ENCODE results near the gene CXCL3. TPM values are rescaled to one million over a fixed set of nuclear protein-coding genes. Genes with fewer than 3 reads are reported as not detected.
A peak's percentile ranks its signal among the peaks of the same experiment; 100 is the strongest.
"Not testable (repeated sequence)": the region's sequence is repeated elsewhere in the genome, so short reads cannot be mapped to it uniquely, and the experiment has no call there.

The CXCL3 gene
- total RNA-seq (2014; rRNA removed; shearing (Covaris generic)): 3.8 and 5.5 TPM in 2 replicates
- 5.9 and 6.7 TPM in 2 replicates for polyA plus RNA-seq (2015; cell fraction: cytosol; rRNA removed)
- polyA plus RNA-seq (2015; cell fraction: nucleus; rRNA removed): 8.1 and 13.5 TPM in 2 replicates

DNA sequence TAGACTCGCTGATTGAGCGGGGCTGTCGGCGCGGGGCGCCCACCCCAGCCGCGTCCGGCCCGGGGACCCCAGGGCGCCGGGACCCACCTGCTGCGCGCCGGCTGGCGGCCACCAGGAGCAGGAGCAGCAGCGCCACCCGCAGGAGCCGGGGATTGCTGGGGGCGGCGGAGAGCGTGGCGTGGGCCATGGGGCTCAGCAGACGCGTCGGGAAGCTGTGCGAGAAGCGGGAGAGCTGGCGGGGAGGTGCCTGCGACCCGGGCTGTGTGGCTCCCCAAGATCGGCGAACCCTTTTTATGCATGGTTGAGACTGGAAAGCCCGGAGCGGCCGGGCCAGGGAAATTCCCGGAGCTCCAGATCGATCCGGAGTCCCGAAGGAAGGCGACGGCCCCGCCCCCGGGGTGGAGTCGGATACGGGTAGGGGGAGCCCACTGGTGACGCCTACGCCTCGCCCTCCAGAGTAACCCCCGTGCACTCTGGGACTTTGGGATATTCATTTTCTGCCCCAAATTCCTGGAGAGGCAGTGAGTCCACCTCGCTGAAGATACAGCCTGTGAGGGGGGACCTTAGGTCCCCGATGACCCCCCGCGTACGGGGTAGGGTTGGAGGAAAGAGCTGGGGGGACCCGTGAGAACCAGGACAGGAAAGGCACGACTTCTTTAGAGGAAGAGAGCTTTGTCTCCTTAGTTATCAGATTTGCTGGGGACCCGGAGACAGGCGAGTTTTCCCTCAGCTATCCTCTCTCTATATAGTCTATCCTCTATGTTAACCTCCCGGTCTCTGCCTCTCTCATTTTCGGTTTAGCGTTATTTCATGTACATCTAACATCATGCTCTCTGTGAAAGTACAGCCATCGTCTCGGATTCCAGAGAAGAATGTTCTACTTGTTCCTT lies at the start of gene CXCL3:
Gene CXCL3, minus strand, starts transcription at position 265 of the 890 bp plus-strand sequence. Its CDS starts 78 bp downstream, at position 187.
- peak; percentile 84 for DNase-seq (ENCODE audit: low read depth)

DNA sequence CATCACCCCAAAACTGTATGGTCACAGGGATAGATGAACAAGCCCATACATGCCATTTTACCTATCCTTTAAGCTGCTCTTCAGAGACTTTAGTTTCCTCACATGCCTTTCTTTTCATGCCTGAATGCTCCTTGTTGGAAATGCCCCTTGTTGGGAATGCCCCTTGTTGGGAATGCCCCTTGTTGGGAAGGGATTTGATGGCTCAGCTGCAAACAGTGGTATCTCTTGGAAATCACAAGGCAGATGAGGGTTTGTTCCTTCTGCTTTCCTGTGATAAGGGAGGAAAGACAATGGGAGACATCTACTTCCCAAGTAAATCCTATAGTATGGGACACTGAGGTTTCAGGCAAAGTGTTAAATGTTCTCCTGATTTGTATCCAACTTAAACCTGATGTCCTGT lies 49.0 kb upstream of the CXCL3 start:
- no peak for DNase-seq (ENCODE audit: low read depth)

DNA sequence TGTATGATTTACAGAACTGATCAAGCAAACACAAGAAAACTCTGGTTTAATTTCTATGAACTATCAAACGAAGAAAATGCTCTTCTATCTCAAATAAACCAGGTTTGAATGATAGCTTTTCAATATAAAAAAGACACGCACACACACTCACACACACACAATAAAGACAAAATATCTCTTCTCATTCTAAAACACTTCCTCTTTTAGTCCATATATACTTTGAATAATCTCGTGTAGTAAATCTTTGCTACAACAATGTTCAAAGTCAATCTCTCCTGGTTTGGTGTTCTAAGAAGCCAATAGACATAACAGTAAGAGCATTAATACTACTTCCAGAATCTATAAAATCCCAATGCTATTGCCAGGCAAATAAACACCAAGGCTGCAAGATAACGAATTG lies 47.2 kb upstream of the CXCL3 start:
- DNase-seq (ENCODE audit: low read depth): no peak

DNA sequence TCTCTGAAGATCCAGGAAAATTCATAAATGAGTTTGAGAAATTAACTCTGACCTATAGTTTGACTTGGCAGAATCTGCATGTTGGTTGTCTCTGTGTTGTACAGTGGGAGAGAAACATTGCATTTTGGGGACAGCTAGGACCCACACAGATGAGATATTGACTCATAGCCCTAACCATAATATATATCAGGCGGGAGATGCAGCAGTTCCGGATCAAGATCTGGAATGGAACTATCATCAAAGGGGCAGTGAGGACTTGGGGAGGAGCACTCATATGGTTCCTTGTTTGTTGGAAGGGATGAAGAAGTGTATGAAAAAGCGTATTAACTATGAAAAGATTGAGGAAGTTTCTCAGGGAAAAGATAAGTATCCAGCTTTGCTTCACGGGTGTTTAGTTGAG lies 46.5 kb upstream of the CXCL3 start:
- DNase-seq (ENCODE audit: low read depth): no peak

DNA sequence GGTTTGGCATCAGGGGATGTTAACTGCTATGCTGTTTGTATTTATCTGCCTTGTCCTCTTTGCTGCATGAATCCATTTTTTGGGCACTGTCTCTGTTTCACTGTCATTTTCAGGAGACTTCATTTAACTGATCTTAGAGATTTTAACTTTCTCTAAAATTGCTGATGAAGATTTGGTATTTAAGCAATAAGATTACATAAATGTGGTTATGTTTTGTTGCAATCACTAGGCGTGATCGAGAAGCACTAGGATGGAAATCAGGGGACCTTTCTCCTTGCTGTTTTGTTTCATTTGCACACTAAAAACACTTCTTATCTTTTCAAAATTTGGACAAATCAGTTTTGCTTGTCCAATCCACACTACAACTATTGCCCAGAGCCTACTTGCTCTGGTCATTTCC lies 45.1 kb upstream of the CXCL3 start:
- no peak for DNase-seq (ENCODE audit: low read depth)

DNA sequence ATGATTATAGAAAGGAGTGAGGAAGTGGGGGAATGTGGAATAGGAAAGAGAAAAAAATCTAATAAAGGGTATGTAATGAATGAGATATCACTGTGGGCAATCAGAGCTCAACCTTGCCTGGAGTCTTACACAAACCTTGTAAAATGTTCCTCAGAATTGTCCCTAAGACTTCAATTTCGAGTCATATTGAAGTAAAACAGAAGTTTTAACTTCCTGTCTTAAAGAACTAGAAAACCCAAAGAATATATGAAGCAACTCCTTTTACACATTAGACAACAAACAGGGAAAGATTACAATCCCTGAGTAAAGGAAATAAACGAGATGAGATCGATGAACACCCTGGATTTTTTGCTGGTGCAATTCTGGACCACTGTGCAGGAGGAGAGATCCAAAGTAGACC lies 42.5 kb upstream of the CXCL3 start:
- DNase-seq (ENCODE audit: low read depth): no peak

DNA sequence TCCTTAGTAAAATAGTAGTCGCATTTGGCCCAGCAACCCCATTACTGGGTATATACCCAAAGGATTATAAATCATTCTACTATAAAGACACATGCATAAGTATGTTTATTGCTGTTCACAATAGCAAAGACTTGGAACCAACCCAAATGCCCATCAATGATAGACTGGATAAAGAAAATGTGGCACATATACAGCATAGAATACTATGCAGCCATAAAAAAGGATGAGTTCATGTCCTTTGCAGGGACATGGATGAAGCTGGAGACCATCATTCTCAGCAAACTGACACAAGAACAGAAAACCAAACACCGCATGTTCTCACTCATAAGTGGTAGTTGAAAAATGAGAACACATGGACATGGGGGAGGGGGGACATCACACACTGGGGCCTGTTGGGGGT lies 41.9 kb upstream of the CXCL3 start:
- not testable (repeated sequence) for DNase-seq (ENCODE audit: low read depth)

DNA sequence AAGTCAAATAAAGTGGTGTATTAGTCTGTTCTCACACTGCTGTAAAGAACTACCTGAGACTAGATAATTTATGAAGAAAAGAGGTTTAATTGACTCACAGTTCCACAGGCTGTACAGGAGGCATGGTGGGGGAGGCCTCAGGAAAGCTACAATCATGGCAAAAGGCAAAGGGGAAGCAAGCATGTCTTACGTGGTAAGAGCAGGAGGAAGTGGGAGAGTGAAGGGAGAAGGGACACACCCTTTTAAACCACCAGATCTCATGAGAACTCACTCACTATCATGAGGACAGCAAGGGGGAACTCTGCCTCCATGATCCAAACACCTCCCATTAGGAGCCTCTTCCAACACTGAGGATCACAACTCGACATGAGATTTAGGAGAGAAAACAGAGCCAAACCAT lies 40.5 kb upstream of the CXCL3 start:
- peak; percentile 23 for DNase-seq (ENCODE audit: low read depth)

DNA sequence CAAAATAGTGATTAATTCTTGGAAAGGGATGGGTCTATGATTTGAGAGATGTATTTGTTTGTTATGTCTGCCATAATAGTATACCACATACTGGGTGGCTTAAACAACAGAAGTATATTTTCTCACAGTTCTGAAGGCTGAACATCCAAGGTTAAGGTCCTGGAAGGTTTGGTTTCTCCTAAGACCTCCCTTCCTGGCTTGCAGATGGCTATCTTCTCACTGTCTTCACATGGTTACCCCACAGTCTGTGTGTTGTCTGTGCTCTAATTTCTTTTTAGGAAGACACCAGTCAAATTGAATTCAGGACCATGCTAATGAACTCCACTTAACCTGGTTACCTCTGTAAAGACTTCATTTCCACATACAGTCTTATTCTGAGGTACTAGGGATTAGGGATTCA lies 34.9 kb upstream of the CXCL3 start:
- DNase-seq (ENCODE audit: low read depth): no peak

DNA sequence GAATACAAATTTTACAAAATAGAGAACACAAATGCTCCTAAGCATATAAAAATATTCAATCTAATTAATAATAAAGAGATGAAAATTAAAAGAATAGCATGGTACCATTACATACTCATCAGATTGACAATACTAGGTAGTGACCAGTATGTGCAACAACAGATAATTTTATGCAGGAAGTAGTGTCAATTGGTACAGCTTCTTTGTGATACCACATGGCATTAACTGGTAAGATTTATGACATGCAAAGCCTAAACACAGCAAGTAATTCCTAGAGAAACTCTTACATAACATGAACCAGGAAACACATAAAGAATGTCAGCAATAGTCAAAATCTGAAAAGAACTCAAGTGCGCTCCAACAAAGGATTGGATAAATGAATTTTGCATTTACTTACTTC lies 34.2 kb upstream of the CXCL3 start:
- DNase-seq (ENCODE audit: low read depth): no peak

DNA sequence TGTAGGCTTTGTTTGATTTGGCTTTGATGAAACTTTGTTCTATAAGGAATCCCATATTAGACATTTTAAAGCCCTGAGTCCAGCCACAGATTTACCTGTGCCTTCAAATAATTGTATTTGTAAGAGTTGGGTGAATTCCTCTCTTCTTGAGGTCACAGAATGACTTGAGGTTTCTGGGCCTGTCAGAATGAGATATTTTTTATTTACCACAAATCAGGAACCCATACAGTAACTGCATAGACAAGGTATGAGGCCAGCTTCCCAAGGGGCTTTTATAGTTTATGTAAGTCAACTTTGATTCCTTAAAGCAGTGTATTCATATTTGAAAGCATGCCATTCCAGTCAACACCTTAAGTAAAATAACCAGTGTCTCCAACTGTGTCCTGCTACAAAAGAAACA lies 29.1 kb upstream of the CXCL3 start:
- no peak for DNase-seq (ENCODE audit: low read depth)

DNA sequence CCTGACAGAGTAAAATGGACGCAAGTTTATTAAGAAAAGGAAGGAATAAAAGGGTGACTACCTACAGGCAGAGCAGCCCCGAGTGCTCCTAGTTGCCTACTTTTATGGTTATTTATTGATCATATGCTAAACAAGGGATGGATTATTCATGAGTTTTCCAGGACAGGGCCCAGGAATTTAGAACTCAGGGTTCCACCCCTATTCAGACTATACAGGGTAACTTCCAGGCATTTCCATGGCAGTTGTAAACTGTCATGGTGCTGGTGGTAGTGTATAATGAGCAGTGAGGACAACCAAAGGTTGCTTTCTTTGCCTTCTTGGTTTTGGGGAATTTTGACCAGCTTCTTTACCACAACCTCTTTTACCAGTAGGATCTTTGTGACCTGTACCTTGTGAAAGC lies 27.7 kb upstream of the CXCL3 start:
- no peak for DNase-seq (ENCODE audit: low read depth)

DNA sequence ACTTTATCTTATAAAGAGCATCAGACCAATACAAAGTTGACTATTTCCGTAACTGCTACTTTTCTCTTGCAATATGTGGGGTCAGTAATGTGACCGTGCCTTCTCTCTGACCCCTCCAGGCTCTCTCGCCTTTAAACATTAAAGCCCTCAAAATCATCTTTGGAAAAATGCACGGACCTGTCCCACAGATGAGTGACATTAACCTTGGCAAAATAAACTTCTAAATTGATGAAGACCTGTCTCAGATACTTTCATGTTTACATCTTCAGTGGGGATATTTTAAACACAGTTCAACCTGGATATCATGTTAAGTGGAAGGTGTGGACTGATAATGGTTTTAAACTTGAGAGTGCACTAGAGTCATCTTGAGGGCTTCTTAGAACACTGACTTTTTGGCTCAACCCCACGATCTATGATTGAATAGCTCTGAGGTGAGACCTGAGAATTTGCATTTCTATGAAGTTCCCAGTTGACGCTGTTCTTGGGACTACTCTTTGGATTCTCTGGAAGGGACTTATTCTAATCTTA lies 26.7 kb upstream of the CXCL3 start:
- DNase-seq (ENCODE audit: low read depth): no peak

DNA sequence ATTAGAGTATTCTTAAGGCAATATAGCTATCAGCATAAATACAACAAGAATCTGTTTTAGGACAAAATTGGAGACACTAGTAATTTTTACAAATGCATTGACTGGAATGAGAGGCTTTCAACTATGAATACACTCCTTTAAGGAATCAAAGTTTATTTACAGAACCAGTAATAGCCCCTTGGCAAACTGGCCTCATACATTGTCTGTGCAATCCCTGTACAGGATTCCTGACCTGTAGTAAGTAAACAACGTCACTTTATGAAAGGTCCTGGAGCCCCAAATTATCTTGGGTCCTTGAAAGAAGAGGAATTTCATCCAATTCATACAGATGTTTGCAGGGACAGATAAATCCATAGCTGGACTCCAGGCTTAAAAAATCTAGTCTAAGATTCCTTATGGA lies 25.4 kb upstream of the CXCL3 start:
- no peak for DNase-seq (ENCODE audit: low read depth)

DNA sequence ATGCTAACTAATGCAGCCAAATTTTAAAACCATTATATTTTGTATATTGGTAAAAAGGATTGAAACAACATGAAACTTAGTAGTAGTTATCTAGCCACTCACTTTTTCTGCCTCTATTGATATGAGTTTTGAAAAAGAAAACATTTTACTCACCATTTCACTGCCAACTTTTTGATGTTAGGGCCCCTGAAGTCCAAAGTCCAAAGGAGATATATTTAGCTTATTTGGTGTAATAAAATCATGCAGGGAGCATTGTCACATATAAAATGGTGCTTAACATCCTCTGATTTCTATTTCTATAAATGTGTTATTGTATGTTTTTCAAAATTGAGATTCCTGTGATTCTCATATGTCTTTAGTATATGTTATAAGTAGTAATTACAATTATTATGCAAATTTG lies 24.5 kb upstream of the CXCL3 start:
- DNase-seq (ENCODE audit: low read depth): no peak

DNA sequence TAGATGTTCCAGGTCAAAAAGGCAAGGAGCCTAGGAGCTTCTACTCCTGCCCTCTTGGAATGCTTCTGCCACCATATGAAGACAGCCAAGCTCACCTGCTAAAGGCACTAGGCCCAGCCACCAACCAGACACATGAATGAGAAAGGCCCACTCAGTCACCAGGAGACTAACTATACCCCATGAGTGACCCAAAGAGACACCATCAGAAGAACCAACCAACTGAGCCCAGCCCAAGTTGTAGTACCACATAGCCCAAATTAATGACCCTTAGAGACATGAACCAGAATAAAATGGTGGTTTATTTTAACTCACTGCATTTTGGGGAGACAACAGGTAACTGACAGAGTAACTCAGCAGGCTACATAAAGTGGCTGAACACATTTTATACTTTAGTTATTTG lies 22.9 kb upstream of the CXCL3 start:
- no peak for DNase-seq (ENCODE audit: low read depth)

DNA sequence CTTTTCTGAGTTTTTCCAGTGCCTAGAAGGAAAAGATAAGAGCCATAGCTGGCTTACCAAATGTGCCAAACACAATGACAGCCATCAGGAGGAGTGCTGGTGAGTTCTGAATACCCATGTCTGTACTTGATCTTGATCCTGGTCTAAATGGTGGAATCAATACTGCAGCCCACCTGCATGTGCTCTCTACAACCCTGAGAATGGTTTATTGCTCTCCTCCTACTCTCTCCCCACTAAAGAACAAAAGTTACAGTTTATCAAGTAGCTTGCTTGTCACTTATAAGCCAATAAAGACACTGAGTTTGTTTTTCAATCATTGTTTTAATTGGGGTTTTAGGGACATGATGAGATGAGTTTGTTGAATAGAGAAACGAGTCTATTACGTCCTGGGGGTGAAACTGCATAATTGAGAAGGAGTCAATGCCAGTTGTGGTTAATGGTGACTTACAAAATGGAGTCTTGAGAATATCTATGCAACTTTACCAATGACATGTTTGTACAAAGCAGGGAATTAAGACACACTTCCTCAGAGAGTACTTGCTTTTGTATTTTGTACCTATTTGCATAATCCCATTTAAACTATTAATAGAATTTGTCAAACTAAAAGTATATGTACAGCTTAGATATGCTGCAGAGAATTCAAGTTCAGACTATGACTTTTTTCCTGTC lies 20.8 kb upstream of the CXCL3 start:
- DNase-seq (ENCODE audit: low read depth): no peak

DNA sequence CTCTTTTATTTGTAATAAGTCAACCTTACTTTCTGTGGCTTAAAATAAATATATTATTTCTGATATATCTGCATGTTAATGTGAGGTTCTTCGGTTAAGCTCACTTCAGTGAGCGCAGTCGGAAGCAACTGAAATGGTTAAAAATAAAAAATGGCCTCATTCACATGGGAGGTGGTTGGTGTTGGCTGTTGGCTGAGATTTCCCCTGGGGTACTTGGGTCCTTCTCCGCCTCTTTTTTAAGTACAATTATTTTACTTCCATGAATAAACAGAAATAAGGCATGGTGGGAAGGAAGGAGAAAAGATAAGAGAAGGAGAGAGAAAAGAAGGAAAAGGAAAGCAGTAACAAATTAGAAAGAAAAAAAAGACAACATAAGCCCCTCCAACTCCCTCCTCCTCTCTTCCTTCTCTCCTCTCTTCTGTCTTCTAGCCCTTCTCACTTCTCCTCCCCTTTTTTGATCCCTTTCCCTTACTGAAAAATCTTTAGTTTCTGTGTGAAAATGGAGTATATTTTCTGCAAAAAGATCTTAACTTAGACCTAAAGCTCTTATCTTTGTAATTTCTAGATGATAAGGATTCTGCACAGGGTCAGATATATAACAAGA lies 19.7 kb upstream of the CXCL3 start:
- no peak for DNase-seq (ENCODE audit: low read depth)

DNA sequence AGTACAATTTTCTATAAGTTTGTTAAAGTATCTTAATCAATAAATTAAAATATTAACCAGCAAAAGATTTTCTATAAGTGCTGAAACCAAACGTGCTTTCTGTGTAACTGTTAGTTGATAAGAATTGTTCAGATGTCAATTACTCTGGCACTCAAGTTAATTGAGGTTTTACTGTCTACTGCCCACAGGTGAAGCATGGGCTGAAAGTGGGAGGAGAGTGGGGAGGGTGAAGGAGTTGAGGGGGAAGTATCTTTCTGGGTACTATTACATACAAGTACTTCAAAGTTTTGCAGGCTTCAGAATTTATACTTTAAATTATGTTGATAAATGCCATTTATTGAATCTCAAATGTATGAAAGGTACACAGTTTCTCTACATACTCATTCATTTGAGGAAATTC lies 19.1 kb upstream of the CXCL3 start:
- DNase-seq (ENCODE audit: low read depth): no peak

DNA sequence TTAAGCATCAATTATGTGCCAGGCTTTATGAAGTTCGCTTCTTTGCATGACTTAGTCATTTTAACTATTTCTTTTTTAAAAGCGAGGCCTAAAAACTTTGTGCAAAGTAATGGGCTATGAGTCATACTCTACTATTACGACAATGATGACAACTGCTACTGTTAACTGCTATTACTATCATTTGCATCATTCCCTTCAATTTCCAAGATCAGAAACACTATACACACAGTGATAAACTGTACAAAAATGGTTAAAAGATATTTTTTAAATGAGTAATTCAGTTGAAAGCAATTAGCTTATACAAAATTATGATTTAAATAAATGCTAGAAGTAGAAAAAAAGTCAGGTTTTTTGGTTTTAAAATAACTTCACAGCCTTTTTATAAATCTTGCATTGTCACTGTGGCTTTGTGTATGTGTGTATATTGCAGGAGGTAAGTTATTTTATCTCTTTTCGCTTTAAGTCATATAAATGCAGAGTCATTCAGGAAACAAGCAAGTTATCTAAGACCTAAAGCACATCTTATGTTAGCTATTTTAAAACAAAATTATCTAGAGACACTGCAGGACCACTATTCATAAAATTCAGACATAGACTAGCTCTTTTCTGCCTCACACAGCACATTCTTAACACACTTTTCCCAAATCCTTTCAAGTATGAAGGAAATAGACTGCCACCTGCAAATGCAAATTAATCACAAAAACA lies 18.5 kb upstream of the CXCL3 start:
- DNase-seq (ENCODE audit: low read depth): peak; percentile 77

DNA sequence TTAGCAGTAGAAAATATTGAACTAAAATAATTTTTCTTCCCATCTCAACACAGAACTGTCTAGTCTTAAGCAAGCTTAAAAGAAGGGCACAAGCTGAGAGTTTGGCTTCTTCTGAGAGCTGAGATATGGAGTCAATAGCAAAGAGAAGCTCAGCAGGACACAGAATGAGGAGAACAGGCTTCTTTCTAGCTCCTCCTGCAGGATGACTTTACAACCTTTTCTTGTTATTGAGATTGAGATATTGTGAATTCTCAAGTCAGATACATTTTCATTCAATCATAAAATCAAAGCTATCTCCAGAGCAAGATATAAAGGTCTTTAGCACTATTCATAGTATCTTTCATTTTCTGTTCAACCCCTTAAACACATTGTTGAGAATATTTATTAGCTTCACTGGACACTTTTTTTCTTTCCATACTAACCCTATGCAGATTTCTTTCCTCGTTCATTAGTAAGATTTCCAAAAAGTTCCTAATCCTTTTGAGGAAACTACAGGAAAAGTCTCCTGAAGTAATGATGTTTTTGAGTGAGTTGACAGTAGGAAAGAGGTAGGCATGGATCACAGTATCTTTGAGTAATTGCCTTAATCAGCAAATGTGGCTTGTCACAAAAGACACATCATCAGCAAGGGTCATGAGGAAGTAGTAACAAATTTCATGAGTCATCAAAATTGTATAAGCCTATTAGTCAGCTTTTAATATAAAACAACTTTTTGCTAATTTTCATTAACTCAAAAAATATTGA lies 17.8 kb upstream of the CXCL3 start:
- peak; percentile 75 for DNase-seq (ENCODE audit: low read depth)

Measured in HT1080 (cell line).